ENCODE results near the gene PLEKHO1.
A peak's percentile ranks its signal among the peaks of the same experiment; 100 is the strongest.

PLEKHO1 gene

GRCh38 chr1:150155413-150156071 is 5.8 kb downstream of the PLEKHO1 start:
- no peak for DNase-seq (ENCODE audit: low read depth)
- TF ChIP-seq, protein P1, sequence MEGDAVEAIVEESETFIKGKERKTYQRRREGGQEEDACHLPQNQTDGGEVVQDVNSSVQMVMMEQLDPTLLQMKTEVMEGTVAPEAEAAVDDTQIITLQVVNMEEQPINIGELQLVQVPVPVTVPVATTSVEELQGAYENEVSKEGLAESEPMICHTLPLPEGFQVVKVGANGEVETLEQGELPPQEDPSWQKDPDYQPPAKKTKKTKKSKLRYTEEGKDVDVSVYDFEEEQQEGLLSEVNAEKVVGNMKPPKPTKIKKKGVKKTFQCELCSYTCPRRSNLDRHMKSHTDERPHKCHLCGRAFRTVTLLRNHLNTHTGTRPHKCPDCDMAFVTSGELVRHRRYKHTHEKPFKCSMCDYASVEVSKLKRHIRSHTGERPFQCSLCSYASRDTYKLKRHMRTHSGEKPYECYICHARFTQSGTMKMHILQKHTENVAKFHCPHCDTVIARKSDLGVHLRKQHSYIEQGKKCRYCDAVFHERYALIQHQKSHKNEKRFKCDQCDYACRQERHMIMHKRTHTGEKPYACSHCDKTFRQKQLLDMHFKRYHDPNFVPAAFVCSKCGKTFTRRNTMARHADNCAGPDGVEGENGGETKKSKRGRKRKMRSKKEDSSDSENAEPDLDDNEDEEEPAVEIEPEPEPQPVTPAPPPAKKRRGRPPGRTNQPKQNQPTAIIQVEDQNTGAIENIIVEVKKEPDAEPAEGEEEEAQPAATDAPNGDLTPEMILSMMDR (IDR thresholded peaks at IDR 0.05; ENCODE audit: control insufficient read depth, insufficient read depth, low read depth, low read length, missing control alignments) = no peak
- H3K4me3 ChIP-seq (ENCODE audit: control insufficient read depth, low read depth, low read length) = no peak overlapping the region

DNA sequence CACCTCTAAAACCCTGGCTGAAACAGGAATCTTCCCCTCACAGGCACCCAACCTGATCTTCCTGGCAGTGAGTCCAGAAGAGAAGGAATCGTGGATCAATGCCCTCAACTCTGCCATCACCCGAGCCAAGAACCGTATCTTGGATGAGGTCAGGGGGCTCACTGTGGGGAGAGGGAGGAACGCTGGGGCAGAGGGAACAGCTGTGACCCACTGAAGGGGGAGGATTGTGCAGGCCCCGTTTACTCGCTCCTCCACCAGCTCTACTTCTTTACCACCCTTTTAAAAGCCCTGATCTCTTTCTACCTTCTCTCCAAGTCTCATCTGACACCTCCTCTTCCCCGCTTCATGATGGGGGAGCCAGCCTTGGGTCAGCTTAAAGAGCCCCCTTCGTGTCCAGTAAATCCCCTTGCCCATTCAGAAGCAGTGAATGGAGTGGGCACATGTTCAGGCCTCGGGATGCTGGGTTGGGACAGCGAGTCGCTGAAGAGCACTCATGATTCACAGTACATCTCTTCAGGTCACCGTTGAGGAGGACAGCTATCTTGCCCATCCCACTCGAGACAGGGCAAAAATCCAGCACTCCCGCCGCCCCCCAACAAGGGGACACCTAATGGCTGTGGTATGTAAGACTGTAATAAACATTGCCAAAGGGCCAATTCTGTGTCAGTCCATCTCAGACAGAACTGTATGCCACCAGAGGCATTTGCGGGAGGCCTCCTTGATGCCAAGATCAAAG is 7.3 kb downstream of the PLEKHO1 start:
- no peak overlapping the region for H3K4me3 ChIP-seq (ENCODE audit: control insufficient read depth, low read depth, low read length)
- DNase-seq (ENCODE audit: low read depth) = no peak
- TF ChIP-seq, protein P1 (IDR thresholded peaks at IDR 0.05; ENCODE audit: control insufficient read depth, insufficient read depth, low read depth, low read length, missing control alignments) = no peak

GRCh38 chr1:150159550-150159949 is 9.8 kb downstream of the PLEKHO1 start:
- no peak overlapping the region for H3K4me3 ChIP-seq (ENCODE audit: control insufficient read depth, low read depth, low read length)
- DNase-seq (ENCODE audit: low read depth) = no peak
- TF ChIP-seq, protein P1 (IDR thresholded peaks at IDR 0.05; ENCODE audit: control insufficient read depth, insufficient read depth, low read depth, low read length, missing control alignments) = no peak

GRCh38 chr1:150160964-150161621 is 11.4 kb downstream of the PLEKHO1 start:
- no peak overlapping the region for H3K4me3 ChIP-seq (ENCODE audit: control insufficient read depth, low read depth, low read length)
- no peak for DNase-seq (ENCODE audit: low read depth)
- TF ChIP-seq, protein P1 (IDR thresholded peaks at IDR 0.05; ENCODE audit: control insufficient read depth, insufficient read depth, low read depth, low read length, missing control alignments) = no peak

DNA sequence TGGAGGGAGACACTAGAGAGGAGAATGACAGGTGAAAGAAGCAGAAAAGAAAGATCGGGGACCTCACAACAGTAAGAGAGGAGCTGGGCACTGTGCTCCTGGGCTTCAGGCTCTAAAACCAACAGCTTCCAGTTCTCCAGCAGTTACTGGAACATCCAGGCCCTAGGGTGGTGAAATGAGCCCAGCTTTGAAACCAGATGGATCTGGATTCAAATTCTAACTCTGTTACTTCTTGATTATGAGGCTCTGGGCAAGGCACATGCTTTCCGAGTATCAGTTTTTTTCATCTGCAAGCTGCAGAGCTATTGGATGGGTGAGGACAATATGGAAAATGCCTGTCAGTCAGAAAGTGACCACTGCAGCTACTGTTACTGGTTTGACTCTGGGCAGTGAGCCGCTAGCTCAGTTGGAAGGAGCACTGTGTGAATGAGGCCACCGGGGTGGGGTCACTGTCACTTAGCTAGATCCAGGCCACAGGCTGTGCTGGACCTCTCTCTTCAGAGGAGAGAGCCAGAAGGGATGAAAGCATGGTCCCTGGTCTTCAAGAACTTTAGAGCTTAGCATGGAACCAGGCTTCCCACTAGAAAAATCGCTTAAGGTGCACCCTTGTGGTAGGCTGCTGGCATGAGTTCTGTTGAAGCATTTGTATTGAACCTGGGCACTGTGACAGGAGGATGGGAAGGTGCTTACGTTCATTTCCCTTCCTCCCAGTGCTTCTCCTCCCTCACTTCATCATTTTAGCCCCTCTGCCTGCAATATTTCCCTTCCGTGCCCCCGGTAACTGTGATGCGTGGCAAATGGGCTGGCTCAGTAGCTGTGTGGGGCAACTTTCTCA is 12.2 kb downstream of the PLEKHO1 start:
- no peak for DNase-seq (ENCODE audit: low read depth)
- TF ChIP-seq, protein P1 (IDR thresholded peaks at IDR 0.05; ENCODE audit: control insufficient read depth, insufficient read depth, low read depth, low read length, missing control alignments) = no peak
- peak overlapping the region; percentile 9; the same call in 1 of the 2 replicates for H3K4me3 ChIP-seq (ENCODE audit: control insufficient read depth, low read depth, low read length)

DNA sequence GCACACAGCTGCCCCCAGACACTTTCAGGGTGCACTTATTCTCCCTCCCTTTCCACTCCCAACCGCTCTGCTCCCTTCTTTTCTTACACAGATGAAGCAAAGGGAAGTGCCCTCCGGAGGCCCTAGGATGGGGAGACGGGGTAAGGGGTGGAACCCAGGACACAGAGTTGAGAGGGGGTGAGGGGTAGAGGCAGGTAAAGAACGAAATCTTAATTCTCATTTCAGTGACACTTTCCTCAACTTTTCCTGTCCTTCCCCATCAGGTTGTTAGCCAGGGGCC is 12.8 kb downstream of the PLEKHO1 start:
- peak overlapping the region; percentile 9 for H3K4me3 ChIP-seq (ENCODE audit: control insufficient read depth, low read depth, low read length)
- TF ChIP-seq, protein P1 (IDR thresholded peaks at IDR 0.05; ENCODE audit: control insufficient read depth, insufficient read depth, low read depth, low read length, missing control alignments) = no peak
- DNase-seq (ENCODE audit: low read depth) = no peak
